Eye (tissue), 1 donor: ENCODE results near the gene CATSPERZ.

Experiments
- DNase-seq: peaks from one replicate; pipeline ENCODE4 v3.0.0-alpha.2; 2015

Gene CATSPERZ

DNA sequence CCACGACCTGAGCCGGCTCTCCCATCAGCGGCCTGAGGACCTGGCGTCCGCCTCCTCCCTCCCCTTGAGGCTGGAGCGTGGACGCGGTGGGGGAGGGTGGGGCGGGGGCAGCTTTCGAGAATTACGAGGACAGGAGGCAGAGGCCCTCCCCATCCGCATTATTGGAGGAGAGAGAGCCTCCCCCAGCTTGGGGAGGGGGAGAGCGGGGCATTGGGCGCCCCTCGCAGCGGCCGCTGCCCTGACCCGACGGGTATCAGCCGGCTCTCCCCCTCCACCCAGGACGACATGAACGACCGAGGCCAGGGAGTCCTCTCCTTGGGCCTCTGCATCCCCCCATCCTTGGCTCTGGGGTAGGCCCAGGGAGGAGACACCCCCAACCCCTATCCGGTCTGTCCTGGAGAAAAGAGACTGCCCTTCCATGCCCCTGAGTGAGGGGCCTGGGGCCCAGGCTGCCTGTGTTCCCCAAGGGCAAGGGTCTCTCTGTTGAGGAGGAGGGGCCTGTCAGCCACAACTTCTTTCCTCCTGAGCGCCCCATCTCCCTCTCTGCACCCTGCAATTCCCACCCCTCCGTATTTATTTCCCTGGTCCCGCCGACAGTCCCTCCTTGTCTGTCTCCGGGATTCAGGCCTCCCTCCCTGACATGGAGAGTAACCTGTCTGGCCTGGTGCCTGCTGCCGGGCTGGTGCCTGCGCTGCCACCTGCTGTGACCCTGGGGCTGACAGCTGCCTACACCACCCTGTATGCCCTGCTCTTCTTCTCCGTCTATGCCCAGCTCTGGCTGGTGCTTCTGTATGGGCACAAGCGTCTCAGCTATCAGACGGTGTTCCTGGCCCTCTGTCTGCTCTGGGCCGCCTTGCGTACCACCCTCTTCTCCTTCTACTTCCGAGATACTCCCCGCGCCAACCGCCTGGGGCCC, 14.0 kb upstream of the CATSPERZ start:
- DNase-seq, result no peak

- no peak for DNase-seq
Measured at GRCh38 chr11:64286801-64287159, 13.4 kb upstream of the CATSPERZ start.

DNA sequence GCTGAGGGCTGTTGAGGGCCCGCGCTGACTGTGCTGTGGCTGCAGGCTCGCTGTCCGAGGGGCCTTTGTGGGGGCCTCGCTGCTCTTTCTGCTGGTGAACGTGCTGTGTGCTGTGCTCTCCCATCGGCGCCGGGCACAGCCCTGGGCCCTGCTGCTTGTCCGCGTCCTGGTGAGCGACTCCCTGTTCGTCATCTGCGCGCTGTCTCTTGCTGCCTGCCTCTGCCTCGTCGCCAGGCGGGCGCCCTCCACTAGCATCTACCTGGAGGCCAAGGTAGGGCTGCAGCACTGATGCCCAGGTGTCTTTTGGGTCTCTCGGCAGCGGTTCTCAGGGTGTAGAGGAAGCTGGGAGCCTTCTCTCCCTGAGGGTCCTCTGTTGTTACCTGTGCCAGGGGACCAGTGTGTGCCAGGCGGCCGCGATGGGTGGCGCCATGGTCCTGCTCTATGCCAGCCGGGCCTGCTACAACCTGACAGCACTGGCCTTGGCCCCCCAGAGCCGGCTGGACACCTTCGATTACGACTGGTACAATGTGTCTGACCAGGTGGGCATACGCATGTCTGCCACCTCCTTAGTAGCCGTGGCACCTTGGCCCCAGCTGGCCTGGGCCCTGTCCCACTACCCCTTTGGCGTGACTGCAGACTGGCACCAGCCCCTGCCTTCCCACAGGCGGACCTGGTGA, 12.3 kb upstream of the CATSPERZ start:
- no peak for DNase-seq

DNA sequence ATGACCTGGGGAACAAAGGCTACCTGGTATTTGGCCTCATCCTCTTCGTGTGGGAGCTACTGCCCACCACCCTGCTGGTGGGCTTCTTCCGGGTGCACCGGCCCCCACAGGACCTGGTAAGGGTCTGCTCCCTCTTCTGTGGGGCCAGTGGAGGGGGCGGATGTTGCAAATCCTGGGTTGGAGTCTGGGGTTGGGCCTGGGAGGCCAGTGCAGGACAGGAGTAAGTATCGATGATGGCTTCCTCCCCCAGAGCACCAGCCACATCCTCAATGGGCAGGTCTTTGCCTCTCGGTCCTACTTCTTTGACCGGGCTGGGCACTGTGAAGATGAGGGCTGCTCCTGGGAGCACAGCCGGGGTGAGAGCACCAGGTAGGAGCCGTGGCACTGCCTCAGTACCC, 11.8 kb upstream of the CATSPERZ start:
- no peak for DNase-seq

GRCh38 chr11:64289002-64289564, 11.1 kb upstream of the CATSPERZ start:
- DNase-seq, result no peak

GRCh38 chr11:64290352-64291261, 9.6 kb upstream of the CATSPERZ start:
- DNase-seq, result no peak

GRCh38 chr11:64291262-64291751, 8.9 kb upstream of the CATSPERZ start, which contains the start of gene KCNK4:
TSS of gene KCNK4 (plus strand) at chr11:64291302. CDS start at chr11:64293019, 1,717 bp downstream.
- DNase-seq, result no peak

GRCh38 chr11:64291752-64292459, 8.3 kb upstream of the CATSPERZ start:
- peak; percentile 51 for DNase-seq

- peak; percentile 51 for DNase-seq
Measured at GRCh38 chr11:64292460-64293254, 7.5 kb upstream of the CATSPERZ start.

DNA sequence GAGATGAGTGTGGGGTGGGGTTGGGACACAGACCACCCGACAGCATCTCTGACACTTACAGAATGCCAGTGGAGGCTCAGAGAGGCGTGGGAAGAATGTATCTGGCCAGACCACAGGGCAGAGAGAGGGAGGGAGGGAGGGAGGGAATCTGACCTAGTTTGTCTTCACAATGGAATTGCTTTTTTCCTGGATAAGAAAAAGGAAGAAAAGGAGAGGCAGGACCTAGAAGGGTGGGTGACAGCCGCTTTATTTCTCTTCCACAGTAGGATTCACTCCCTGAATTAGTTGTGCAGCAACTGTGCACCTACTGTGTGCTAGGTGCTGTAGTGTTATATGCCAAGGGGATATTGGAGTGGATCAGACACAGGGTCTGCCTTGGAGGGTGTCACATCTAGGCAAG, 5.4 kb upstream of the CATSPERZ start:
- DNase-seq, result peak; percentile 81

GRCh38 chr11:64295760-64296159, 4.4 kb upstream of the CATSPERZ start:
- no peak for DNase-seq

DNA sequence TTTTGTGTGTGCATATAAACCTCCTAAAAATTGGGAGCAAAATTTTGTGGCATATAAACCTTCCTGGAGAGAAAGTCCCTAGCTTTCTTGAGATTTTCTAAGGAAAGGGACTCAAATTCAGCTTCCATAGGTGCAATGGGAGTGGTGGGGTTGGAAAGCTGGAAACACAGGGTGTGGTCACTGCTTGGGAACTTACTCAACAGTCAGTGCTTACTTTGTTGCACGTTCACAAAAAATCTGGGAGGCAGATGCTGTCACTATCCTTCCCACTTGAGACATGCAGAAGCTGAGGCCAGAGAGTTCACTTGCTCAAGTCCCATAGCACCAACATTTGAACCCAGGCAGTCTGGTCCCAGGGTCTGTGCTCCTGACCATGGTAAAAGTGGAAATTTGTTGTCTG, 3.9 kb upstream of the CATSPERZ start:
- DNase-seq, result no peak

DNA sequence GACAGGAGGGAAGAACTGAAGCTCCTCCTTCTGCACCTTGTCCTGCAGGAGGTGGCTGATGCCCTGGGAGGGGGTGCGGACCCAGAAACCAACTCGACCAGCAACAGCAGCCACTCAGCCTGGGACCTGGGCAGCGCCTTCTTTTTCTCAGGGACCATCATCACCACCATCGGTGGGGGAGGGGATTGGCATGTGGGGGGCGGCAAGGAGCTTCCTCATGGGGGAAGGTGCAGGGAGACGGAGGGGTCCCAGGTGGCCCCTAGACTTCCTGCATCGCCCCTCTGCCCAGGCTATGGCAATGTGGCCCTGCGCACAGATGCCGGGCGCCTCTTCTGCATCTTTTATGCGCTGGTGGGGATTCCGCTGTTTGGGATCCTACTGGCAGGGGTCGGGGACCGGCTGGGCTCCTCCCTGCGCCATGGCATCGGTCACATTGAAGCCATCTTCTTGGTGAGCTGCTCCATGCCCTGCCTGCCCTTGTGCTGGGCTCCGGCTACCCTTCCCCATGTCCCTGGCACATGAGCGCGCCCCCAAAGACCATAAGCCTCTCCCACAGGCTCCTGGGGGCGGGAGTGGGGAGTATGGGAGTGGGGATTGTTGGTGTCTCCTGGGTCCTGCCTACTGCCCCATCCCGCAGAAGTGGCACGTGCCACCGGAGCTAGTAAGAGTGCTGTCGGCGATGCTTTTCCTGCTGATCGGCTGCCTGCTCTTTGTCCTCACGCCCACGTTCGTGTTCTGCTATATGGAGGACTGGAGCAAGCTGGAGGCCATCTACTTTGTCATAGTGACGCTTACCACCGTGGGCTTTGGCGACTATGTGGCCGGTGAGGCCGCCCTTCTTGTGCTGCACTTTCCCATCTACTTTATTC, 3.1 kb upstream of the CATSPERZ start:
- DNase-seq, result peak; percentile 30

DNA sequence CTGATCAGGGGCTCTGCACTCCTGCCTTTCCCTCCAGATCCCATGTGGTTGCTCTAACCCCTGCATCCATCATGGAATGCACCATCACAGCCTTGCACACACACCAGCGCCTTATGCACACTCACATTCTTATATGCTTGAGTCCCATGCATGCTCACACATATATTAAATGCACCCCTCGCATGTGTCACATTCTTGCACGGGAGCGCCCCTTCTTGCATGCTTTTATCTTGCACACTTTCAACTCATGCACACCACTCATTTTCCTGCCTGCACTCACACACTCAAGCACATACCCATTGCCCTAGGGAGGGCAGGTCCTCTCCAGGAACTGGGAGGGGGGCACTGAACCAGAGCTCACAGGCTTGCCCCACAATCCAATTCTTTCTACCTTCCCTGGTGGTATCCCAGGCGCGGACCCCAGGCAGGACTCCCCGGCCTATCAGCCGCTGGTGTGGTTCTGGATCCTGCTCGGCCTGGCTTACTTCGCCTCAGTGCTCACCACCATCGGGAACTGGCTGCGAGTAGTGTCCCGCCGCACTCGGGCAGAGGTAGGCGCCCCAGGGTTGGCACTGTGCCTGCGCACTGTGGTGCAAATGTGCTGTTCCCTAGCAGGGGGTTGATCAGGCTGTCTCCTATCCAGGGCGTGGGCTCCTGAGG, 2.3 kb upstream of the CATSPERZ start:
- DNase-seq, result peak; percentile 42

GRCh38 chr11:64298966-64299846, 952 bp upstream of the CATSPERZ start:
- peak; percentile 77 for DNase-seq

- no peak for DNase-seq
Measured at GRCh38 chr11:64303109-64304031, 3.2 kb downstream of the CATSPERZ start.

DNA sequence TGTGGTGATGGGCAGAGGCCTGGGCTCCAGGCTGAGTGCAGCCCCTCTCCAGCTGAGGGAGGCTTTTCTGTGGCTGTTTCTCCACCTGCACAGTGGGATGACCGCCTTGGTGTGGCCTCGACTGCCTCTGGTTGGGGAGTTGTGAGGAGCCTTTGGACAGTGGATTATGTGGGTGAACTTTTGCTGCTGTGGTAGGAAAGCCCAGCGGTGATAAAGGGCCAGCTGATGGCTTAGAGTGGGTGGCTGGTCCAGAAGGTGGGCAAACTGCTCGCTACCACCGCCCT, 3.8 kb downstream of the CATSPERZ start:
- DNase-seq, result no peak
